ENCODE data around the gene RABGAP1.

- TF ChIP-seq CTCF (conservative IDR thresholded peaks at IDR 0.05 in 1 of 2, IDR thresholded peaks at IDR 0.05 in 1 of 2; ENCODE audit: extremely low read depth in 1 of 2, insufficient read depth in 1 of 2, low read depth in 1 of 2, low read length in 2 of 2) (no peak), EZH2 (IDR thresholded peaks at IDR 0.05; ENCODE audit: borderline replicate concordance, low read length) (no peak)
Observed at GRCh38 chr9:123089790-123090189, 149.0 kb downstream of the RABGAP1 start.
